ENCODE results near the gene TLK1. TPM values are rescaled to one million over a fixed set of nuclear protein-coding genes. Genes with fewer than 3 reads are reported as not detected.

Gene TLK1
- total and polyA plus RNA-seq, 2 of the 4 experiments (the other 2 are of a cell fraction): 7.3 to 12.5 TPM

DNA sequence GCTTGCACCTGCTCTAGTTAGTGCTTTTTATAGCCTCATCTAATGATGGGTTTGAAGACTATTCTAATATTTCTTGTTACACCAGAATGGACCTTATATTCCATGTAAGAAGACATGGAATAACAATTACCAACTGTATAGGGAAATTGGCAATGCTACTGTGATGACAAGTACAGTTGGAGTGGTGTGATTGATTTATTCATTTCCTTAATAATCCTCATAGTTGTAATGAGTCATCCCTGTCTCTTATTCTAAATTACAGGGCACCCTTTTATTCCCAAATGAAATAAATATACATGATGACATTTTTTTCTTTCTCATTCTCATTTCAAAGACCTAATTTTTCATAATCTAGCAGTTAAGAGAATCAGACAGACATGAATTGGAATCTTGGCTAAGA lies 18.3 kb upstream of the TLK1 start:
- Histone ChIP-seq H3K27ac (ENCODE audit: insufficient read depth, low read length) (no peak overlapping the region), H3K18ac (ENCODE audit: low read depth, low read length) (no peak overlapping the region), H3K9me3 (ENCODE audit: control insufficient read depth, insufficient read depth, low read length) (no peaks in the 10 kb centered on the region), H3K36me3 (ENCODE audit: control insufficient read depth, insufficient read depth, low read length) (no peaks in the 10 kb centered on the region), H2BK15ac (ENCODE audit: low read depth, low read length) (no peak overlapping the region), H4K20me1 (ENCODE audit: insufficient read depth, low read length) (no peaks in the 10 kb centered on the region), H3K23ac (ENCODE audit: low read depth, low read length) (no peak overlapping the region), H4K5ac (ENCODE audit: low read depth, low read length) (no peak overlapping the region), H3K9me1 (ENCODE audit: insufficient read depth, low read length) (no peaks in the 10 kb centered on the region), H2BK120ac (ENCODE audit: low read depth, low read length) (no peak overlapping the region), H3K9ac (ENCODE audit: low read depth, low read length) (no peak overlapping the region), H3K4ac (ENCODE audit: low read depth, low read length) (no peak overlapping the region), H3K4me2 (ENCODE audit: low read depth, low read length) (no peak overlapping the region), H2AK5ac (ENCODE audit: low read depth, low read length) (no peak overlapping the region), H3K56ac (ENCODE audit: extremely low read depth, insufficient read depth, low read length) (no peak overlapping the region), H4K8ac (ENCODE audit: low read depth in 2 of 2, low read length in 2 of 2) (no peak overlapping the region), H3K79me1 (ENCODE audit: low read depth in 1 of 2, low read length in 2 of 2) (no peaks in the 10 kb centered on the region), H2BK20ac (ENCODE audit: low read depth, low read length) (no peak overlapping the region), H4K91ac (ENCODE audit: insufficient read depth, low read depth, low read length) (no peak overlapping the region), H2AFZ (replicated peaks; ENCODE audit: low read length, poor library complexity) (no peak overlapping the region), H3K27me3 (ENCODE audit: control insufficient read depth, insufficient read depth, low read length) (no peaks in the 10 kb centered on the region), H3K14ac (replicated peaks; ENCODE audit: low read depth, low read length) (no peak overlapping the region), H2AK9ac (replicated peaks; ENCODE audit: low read depth, low read length, poor library complexity) (no peak overlapping the region), H2BK5ac (ENCODE audit: low read depth, low read length, poor library complexity, severe bottlenecking) (no peak overlapping the region), H3K4me1 (ENCODE audit: control insufficient read depth, insufficient read depth, low read length) (no peaks in the 10 kb centered on the region), H3K4me3 (ENCODE audit: insufficient read depth, low read depth, low read length) (no peak overlapping the region)
- no TSS peak for BruUV-seq (replicated peaks)
- dilution Hi-C loops (cut with HindIII; ENCODE audit: low sequenced_read_pairs, unreplicated experiment): no loop called here
- DNase-seq (no peak), ATAC-seq (ENCODE audit: low read depth) (no peak)
- ChIA-PET CTCF (no interaction called here), POLR2A (ENCODE audit: unreplicated experiment) (no interaction called here)
- intact Hi-C loops (cut with micrococcal nuclease): no loop called here
- TF ChIP-seq FOS (IDR thresholded peaks at IDR 0.05; ENCODE audit: low read depth, low read length) (no peak), RCOR1 (IDR thresholded peaks at IDR 0.05; ENCODE audit: insufficient replicate concordance, low read length) (no peak), SMC3 (IDR thresholded peaks at IDR 0.05; ENCODE audit: low read depth, low read length) (no peak), BHLHE40 (IDR thresholded peaks at IDR 0.05; ENCODE audit: low read depth, low read length) (no peak), POLR2A (IDR thresholded peaks at IDR 0.05; ENCODE audit: low read depth, low read length) (no peak), MAFK (IDR thresholded peaks at IDR 0.05; ENCODE audit: low read depth, low read length) (no peak), MXI1 (IDR thresholded peaks at IDR 0.05; ENCODE audit: borderline replicate concordance, low read depth, low read length) (no peak), MAZ (IDR thresholded peaks at IDR 0.05; ENCODE audit: borderline replicate concordance, low read depth, low read length) (no peak), NFE2L2 (IDR thresholded peaks at IDR 0.05; ENCODE audit: low read depth, low read length) (no peak)
- TF ChIP-seq, protein P1, sequence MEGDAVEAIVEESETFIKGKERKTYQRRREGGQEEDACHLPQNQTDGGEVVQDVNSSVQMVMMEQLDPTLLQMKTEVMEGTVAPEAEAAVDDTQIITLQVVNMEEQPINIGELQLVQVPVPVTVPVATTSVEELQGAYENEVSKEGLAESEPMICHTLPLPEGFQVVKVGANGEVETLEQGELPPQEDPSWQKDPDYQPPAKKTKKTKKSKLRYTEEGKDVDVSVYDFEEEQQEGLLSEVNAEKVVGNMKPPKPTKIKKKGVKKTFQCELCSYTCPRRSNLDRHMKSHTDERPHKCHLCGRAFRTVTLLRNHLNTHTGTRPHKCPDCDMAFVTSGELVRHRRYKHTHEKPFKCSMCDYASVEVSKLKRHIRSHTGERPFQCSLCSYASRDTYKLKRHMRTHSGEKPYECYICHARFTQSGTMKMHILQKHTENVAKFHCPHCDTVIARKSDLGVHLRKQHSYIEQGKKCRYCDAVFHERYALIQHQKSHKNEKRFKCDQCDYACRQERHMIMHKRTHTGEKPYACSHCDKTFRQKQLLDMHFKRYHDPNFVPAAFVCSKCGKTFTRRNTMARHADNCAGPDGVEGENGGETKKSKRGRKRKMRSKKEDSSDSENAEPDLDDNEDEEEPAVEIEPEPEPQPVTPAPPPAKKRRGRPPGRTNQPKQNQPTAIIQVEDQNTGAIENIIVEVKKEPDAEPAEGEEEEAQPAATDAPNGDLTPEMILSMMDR (conservative IDR thresholded peaks at IDR 0.05; ENCODE audit: low read depth, low read length): no peak
- in situ Hi-C loops (cut with MboI; ENCODE audit: low sequenced_read_pairs): no loop called here
